Measurements from ENCODE around the gene LDLRAD3.

DNA sequence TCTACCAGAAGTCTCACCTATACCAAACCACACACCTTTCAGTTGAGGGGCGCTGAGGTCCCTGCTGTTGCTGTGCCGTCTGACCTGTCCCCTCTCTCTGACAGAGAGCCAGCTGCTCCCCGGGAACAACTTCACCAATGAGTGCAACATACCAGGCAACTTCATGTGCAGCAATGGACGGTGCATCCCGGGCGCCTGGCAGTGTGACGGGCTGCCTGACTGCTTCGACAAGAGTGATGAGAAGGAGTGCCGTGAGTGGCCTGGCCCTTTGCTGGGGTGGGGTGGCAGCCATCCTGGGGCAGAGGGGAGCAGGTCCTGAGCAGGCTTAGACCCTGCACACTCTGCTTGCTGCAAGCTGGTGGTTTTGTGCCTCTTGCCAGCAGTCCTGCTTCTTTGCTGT is 92.1 kb downstream of the LDLRAD3 start:
- TF ChIP-seq, protein P1, sequence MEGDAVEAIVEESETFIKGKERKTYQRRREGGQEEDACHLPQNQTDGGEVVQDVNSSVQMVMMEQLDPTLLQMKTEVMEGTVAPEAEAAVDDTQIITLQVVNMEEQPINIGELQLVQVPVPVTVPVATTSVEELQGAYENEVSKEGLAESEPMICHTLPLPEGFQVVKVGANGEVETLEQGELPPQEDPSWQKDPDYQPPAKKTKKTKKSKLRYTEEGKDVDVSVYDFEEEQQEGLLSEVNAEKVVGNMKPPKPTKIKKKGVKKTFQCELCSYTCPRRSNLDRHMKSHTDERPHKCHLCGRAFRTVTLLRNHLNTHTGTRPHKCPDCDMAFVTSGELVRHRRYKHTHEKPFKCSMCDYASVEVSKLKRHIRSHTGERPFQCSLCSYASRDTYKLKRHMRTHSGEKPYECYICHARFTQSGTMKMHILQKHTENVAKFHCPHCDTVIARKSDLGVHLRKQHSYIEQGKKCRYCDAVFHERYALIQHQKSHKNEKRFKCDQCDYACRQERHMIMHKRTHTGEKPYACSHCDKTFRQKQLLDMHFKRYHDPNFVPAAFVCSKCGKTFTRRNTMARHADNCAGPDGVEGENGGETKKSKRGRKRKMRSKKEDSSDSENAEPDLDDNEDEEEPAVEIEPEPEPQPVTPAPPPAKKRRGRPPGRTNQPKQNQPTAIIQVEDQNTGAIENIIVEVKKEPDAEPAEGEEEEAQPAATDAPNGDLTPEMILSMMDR (optimal IDR thresholded peaks at IDR 0.05 in 1 of 3, IDR thresholded peaks at IDR 0.05 in 1 of 3, conservative IDR thresholded peaks at IDR 0.05 in 1 of 3; ENCODE audit: extremely low read depth in 1 of 3, insufficient read depth in 2 of 3, low read length in 3 of 3): no peak
- no peak for TF ChIP-seq EZH2 (IDR thresholded peaks at IDR 0.05; ENCODE audit: low read length)

Measured in keratinocyte (primary cell).